Endothelial cell of umbilical vein (primary cell): ENCODE data around the gene CMBL. TPM values are rescaled to one million over a fixed set of nuclear protein-coding genes. Genes with fewer than 3 reads are reported as not detected.

Experiments used
- BruUV-seq: library from RNA; stranded (reverse); fragments of 400-500 nt; replicated peaks from 2 replicates; lab custom pipeline; 2021; lab: Mats Ljungman, UMichigan
- CTCF ChIA-PET: fragments of 300-600, 350-600 bp; sonication (Branson Sonifier 250); formaldehyde crosslinking; loops from one replicate; lab custom pipeline; 2021; ENCODE audit warnings: antibody characterized with exemption, inconsistent platforms; lab: Charles Lee
- POLR2A ChIA-PET: fragments of 300-600, 350-600 bp; sonication (Branson Sonifier 250); formaldehyde crosslinking; loops from one replicate; lab custom pipeline; 2021; ENCODE audit warnings: antibody characterized with exemption, inconsistent platforms; lab: Charles Lee
- DNase-seq: peaks from one replicate; pipeline ENCODE4 v3.0.0-alpha.2; 2011; ENCODE audit warnings: low read depth, low spot score
- FAIRE-seq: peaks from 2 replicates; lab custom pipeline; 2011; peaks lifted over from hg19 to GRCh38; lab: Jason Lieb, UNC
- H2AFZ ChIP-seq: 2 replicates; pipeline ENCODE4 v1.6.0; 2012; ENCODE audit warnings: low read depth, low read length, control low read depth, inconsistent platforms
- H3K27ac ChIP-seq: 2 replicates; pipeline ENCODE4 v1.5.1; 2011; ENCODE audit warnings: low read depth, mild to moderate bottlenecking, control low read depth, low read length, moderate library complexity; ENCODE audit not compliant: insufficient read depth
- H3K27me3 ChIP-seq, 2 experiments: 2 replicates each; pipeline versions ENCODE4 v1.6.0 to v1.6.1; 2011; ENCODE audit warnings: low read length in 2 of 2, mixed read lengths in 1 of 2; ENCODE audit not compliant: control insufficient read depth in 2 of 2, insufficient read depth in 2 of 2
- H3K36me3 ChIP-seq, 2 experiments: 2 replicates in 1 of 2; 3 replicates in 1 of 2; pipeline ENCODE4 v1.5.1; 2011; ENCODE audit warnings: low read length in 2 of 2, mild to moderate bottlenecking in 1 of 2, moderate library complexity in 1 of 2; ENCODE audit not compliant: control insufficient read depth in 2 of 2, insufficient read depth in 2 of 2; ENCODE audit errors: extremely low read depth in 1 of 2
- H3K4me1 ChIP-seq: 3 replicates; pipeline ENCODE4 v1.5.1; 2011; ENCODE audit warnings: mild to moderate bottlenecking, low read length; ENCODE audit not compliant: control insufficient read depth, insufficient read depth; ENCODE audit errors: extremely low read depth
- H3K4me2 ChIP-seq: 2 replicates; pipeline ENCODE4 v1.6.1; 2011; ENCODE audit warnings: low read length, control low read depth, mixed read lengths; ENCODE audit not compliant: insufficient read depth
- H3K4me3 ChIP-seq, 3 experiments: fragments of 200-600 bp in 1 of 3; sonication (generic), shearing (Covaris generic) in 1 of 3; replicated peaks in 1 of 3; 2 replicates each; pipeline ENCODE4 v1.5.1; 2011 to 2016; ENCODE audit warnings: control low read depth in 3 of 3, low read length in 3 of 3, mild to moderate bottlenecking in 2 of 3, inconsistent platforms in 1 of 3, low read depth in 1 of 3, moderate library complexity in 1 of 3; ENCODE audit not compliant: insufficient read depth in 1 of 3
- H3K79me2 ChIP-seq: 2 replicates; pipeline ENCODE4 v1.6.0; 2012; ENCODE audit warnings: low read length, inconsistent platforms; ENCODE audit not compliant: control insufficient read depth, insufficient read depth
- H3K9ac ChIP-seq: replicated peaks from 2 replicates; pipeline ENCODE3; 2011; ENCODE audit warnings: low read length, control low read depth; ENCODE audit not compliant: insufficient read depth; ENCODE audit errors: extremely low read depth
- H3K9me1 ChIP-seq: replicated peaks from 3 replicates; pipeline ENCODE4 v1.6.0; 2011; ENCODE audit warnings: mild to moderate bottlenecking, low read length; ENCODE audit not compliant: control insufficient read depth, insufficient read depth; ENCODE audit errors: extremely low read depth
- H3K9me3 ChIP-seq: replicated peaks from 2 replicates; pipeline ENCODE4 v1.5.1; 2012; ENCODE audit warnings: low read length, inconsistent platforms; ENCODE audit not compliant: control insufficient read depth, insufficient read depth
- H4K20me1 ChIP-seq: replicated peaks from 2 replicates; pipeline ENCODE3; 2011; ENCODE audit warnings: mild to moderate bottlenecking, low read length; ENCODE audit not compliant: control insufficient read depth, insufficient read depth; ENCODE audit errors: extremely low read depth
- EZH2 ChIP-seq: IDR thresholded peaks from 2 replicates; pipeline ENCODE4 v1.6.1; 2012; ENCODE audit warnings: borderline replicate concordance, low read depth, mild to moderate bottlenecking, moderate library complexity, low read length, inconsistent platforms; ENCODE audit not compliant: severe bottlenecking
- FOS ChIP-seq: IDR thresholded peaks from 2 replicates; pipeline ENCODE4 v1.6.1; 2011; ENCODE audit warnings: mild to moderate bottlenecking, low read length, moderate library complexity, borderline replicate concordance; ENCODE audit not compliant: insufficient read depth
- GATA2 ChIP-seq: IDR thresholded peaks from 2 replicates; pipeline ENCODE4 v1.7.0; 2011; ENCODE audit warnings: low read depth, mild to moderate bottlenecking, moderate library complexity, mixed read lengths, low read length; ENCODE audit not compliant: insufficient read length, insufficient read depth
- JUN ChIP-seq: IDR thresholded peaks from 2 replicates; pipeline ENCODE4 v1.6.1; 2011; ENCODE audit warnings: borderline replicate concordance, low read depth; ENCODE audit not compliant: insufficient read length, insufficient read depth
- MYC ChIP-seq: IDR thresholded peaks from one replicate; pipeline ENCODE4 v1.6.1; 2011; ENCODE audit warnings: mild to moderate bottlenecking, low read depth, low read length
- POLR2A ChIP-seq: IDR thresholded peaks from 2 replicates; pipeline ENCODE4 v1.6.1; 2012; ENCODE audit warnings: low read depth, mild to moderate bottlenecking, control low read depth, low read length
- POLR2AphosphoS5 ChIP-seq: IDR thresholded peaks from 2 replicates; pipeline ENCODE4 v1.6.1; 2012; ENCODE audit warnings: low read depth, mild to moderate bottlenecking, control low read depth, low read length, moderate library complexity; ENCODE audit not compliant: insufficient read depth
- dilution Hi-C: fragments of 300-500 bp; cut with MboI; formaldehyde crosslinking; loops from one replicate; pipeline ENCODE4 v1.15.0; 2019; ENCODE audit warnings: low sequenced_read_pairs; ENCODE audit not compliant: extremely low pct_ligation_motif_present
- intact Hi-C: fragments of 100-400 bp; cut with micrococcal nuclease; formaldehyde crosslinking; loops from one replicate; pipeline ENCODE4 v1.10.0; 2022
- polyA plus RNA-seq, 4 experiments: library from polyadenylated mRNA; depleted of rRNA in 3 of 4; stranded (reverse) in 3 of 4; unstranded in 1 of 4; fragments of >200 nt; gene quantifications; 2 replicates each; pipeline versions ENCODE4 v1.2.1 to v1.2.3, GENCODE V29; 2011 to 2012; ENCODE audit warnings: missing spikeins in 1 of 4
- total RNA-seq: library from RNA; stranded (reverse); gene quantifications from 2 replicates; pipeline ENCODE4 v1.2.3, GENCODE V29; 2021
- TF ChIP-seq, protein P1 (sequence below), 2 donors: IDR thresholded peaks; 1 replicate in 1 of 2; 2 replicates in 1 of 2; pipeline ENCODE4 v1.5.1; 2011; ENCODE audit warnings: low read length in 2 of 2, mild to moderate bottlenecking in 2 of 2, moderate library complexity in 2 of 2, control low read depth in 1 of 2, inconsistent platforms in 1 of 2, low read depth in 1 of 2; ENCODE audit not compliant: insufficient read depth in 1 of 2; ENCODE audit errors: extremely low read depth in 1 of 2
- TF ChIP-seq, protein P2 (sequence below): IDR thresholded peaks from 2 replicates; pipeline ENCODE4 v1.6.1; 2011; ENCODE audit not compliant: insufficient read depth, insufficient read length

The CMBL gene
- total and polyA plus RNA-seq, 2 donors (not counting 3 experiments of a cell fraction or from before 2014, with no cell fraction given), result 15.9 to 19.8 TPM

- H3K4me2 ChIP-seq, result no peak overlapping the region
- no peak overlapping the region for H3K4me3 ChIP-seq
- BruUV-seq, result no TSS peak
- H3K9me1 ChIP-seq, result no peaks in the 10 kb centered on the region
- H3K4me1 ChIP-seq, result peaks cover 17% of the 10 kb centered on the region
- no peak overlapping the region for H3K27ac ChIP-seq
- CTCF ChIA-PET, result no interaction called here
- no peaks in the 10 kb centered on the region for H3K9me3 ChIP-seq
- intact Hi-C loops, result no loop called here
- H3K79me2 ChIP-seq, result peaks cover 28% of the 10 kb centered on the region
- H4K20me1 ChIP-seq, result peaks cover 7% of the 10 kb centered on the region
- no peak overlapping the region for H3K9ac ChIP-seq
- FAIRE-seq (peak; percentile 70), DNase-seq (peak; percentile 40)
- TF ChIP-seq GATA2, result no peak
- no peak for TF ChIP-seq POLR2A
- H2AFZ ChIP-seq, result no peak overlapping the region
- H3K27me3 ChIP-seq, result no peaks in the 10 kb centered on the region
- dilution Hi-C loops, result no loop called here
- POLR2A ChIA-PET, result no interaction called here
- no peaks in the 10 kb centered on the region for H3K36me3 ChIP-seq
These were observed 43.6 kb upstream of the CMBL start for GRCh38 chr5:10351199-10351905.

GRCh38 chr5:10348258-10348657, 40.6 kb upstream of the CMBL start:
- no peak overlapping the region for H3K4me2 ChIP-seq
- no peak for FAIRE-seq
- H3K4me3 ChIP-seq, result no peak overlapping the region
- H3K9me1 ChIP-seq, result no peaks in the 10 kb centered on the region
- no peaks in the 10 kb centered on the region for H3K36me3 ChIP-seq
- no peak for DNase-seq
- no peaks in the 10 kb centered on the region for H4K20me1 ChIP-seq
- H3K9ac ChIP-seq, result no peak overlapping the region
- TF ChIP-seq POLR2A, result no peak
- no peak for TF ChIP-seq MYC
- TF ChIP-seq, protein P1, sequence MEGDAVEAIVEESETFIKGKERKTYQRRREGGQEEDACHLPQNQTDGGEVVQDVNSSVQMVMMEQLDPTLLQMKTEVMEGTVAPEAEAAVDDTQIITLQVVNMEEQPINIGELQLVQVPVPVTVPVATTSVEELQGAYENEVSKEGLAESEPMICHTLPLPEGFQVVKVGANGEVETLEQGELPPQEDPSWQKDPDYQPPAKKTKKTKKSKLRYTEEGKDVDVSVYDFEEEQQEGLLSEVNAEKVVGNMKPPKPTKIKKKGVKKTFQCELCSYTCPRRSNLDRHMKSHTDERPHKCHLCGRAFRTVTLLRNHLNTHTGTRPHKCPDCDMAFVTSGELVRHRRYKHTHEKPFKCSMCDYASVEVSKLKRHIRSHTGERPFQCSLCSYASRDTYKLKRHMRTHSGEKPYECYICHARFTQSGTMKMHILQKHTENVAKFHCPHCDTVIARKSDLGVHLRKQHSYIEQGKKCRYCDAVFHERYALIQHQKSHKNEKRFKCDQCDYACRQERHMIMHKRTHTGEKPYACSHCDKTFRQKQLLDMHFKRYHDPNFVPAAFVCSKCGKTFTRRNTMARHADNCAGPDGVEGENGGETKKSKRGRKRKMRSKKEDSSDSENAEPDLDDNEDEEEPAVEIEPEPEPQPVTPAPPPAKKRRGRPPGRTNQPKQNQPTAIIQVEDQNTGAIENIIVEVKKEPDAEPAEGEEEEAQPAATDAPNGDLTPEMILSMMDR (IDR thresholded peaks at IDR 0.05; ENCODE audit: extremely low read depth in 1 of 2, insufficient read depth in 1 of 2, low read depth in 1 of 2, low read length in 2 of 2), result no peak
- TF ChIP-seq FOS, result no peak
- TF ChIP-seq EZH2, result no peak
- TF ChIP-seq JUN, result no peak
- TF ChIP-seq, protein P2, sequence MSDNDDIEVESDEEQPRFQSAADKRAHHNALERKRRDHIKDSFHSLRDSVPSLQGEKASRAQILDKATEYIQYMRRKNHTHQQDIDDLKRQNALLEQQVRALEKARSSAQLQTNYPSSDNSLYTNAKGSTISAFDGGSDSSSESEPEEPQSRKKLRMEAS, result no peak
- no peak for TF ChIP-seq POLR2AphosphoS5
- no peak for TF ChIP-seq GATA2
- no peak overlapping the region for H2AFZ ChIP-seq
- ChIA-PET POLR2A (no interaction called here), CTCF (interaction anchor here (0.6 to 1.4 kb wide), 2 partner anchors 16 to 22 kb away, joined by 3 read pairs; no protein-coding TSS in a partner anchor)
- H3K79me2 ChIP-seq, result no peaks in the 10 kb centered on the region
- peaks cover 7% of the 10 kb centered on the region for H3K4me1 ChIP-seq
- dilution Hi-C loops (no loop called here), intact Hi-C loops (no loop called here)
- no peaks in the 10 kb centered on the region for H3K27me3 ChIP-seq
- no TSS peak for BruUV-seq
- H3K9me3 ChIP-seq, result no peaks in the 10 kb centered on the region
- no peak overlapping the region for H3K27ac ChIP-seq
